Fibroblast of mammary gland (primary cell): ENCODE results near the gene TMEM151A.

Experiments used
- DNase-seq: peaks from one replicate; pipeline ENCODE4 v3.0.0-alpha.2; 2010; ENCODE audit warnings: low read depth
- H3K4me3 ChIP-seq: 2 replicates; pipeline ENCODE4 v1.5.1; 2011; ENCODE audit warnings: low read depth, mild to moderate bottlenecking, low read length, moderate library complexity; ENCODE audit not compliant: control insufficient read depth
- TF ChIP-seq, protein P1 (sequence below): conservative IDR thresholded peaks from 2 replicates; pipeline ENCODE4 v1.5.1; 2011; ENCODE audit warnings: low read depth, low read length, inconsistent platforms; ENCODE audit not compliant: control insufficient read depth, insufficient read depth

TMEM151A gene

GRCh38 chr11:66282468-66283455, 8.9 kb upstream of the TMEM151A start:
- peak; percentile 91 for DNase-seq
- TF ChIP-seq, protein P1, sequence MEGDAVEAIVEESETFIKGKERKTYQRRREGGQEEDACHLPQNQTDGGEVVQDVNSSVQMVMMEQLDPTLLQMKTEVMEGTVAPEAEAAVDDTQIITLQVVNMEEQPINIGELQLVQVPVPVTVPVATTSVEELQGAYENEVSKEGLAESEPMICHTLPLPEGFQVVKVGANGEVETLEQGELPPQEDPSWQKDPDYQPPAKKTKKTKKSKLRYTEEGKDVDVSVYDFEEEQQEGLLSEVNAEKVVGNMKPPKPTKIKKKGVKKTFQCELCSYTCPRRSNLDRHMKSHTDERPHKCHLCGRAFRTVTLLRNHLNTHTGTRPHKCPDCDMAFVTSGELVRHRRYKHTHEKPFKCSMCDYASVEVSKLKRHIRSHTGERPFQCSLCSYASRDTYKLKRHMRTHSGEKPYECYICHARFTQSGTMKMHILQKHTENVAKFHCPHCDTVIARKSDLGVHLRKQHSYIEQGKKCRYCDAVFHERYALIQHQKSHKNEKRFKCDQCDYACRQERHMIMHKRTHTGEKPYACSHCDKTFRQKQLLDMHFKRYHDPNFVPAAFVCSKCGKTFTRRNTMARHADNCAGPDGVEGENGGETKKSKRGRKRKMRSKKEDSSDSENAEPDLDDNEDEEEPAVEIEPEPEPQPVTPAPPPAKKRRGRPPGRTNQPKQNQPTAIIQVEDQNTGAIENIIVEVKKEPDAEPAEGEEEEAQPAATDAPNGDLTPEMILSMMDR: peak; percentile 75
- no peak overlapping the region for H3K4me3 ChIP-seq

- DNase-seq: no peak
- TF ChIP-seq, protein P1: no peak
- no peak overlapping the region for H3K4me3 ChIP-seq
Measured at GRCh38 chr11:66283461-66284105, 8.1 kb upstream of the TMEM151A start.

GRCh38 chr11:66284526-66285078, 7.1 kb upstream of the TMEM151A start:
- no peak for DNase-seq
- TF ChIP-seq, protein P1: no peak

GRCh38 chr11:66285250-66285947, 6.3 kb upstream of the TMEM151A start:
- TF ChIP-seq, protein P1: no peak
- no peak overlapping the region for H3K4me3 ChIP-seq
- no peak for DNase-seq

More at GRCh38 chr11:66284526-66285078, 7.1 kb upstream of the TMEM151A start:
- no peak overlapping the region for H3K4me3 ChIP-seq

DNA sequence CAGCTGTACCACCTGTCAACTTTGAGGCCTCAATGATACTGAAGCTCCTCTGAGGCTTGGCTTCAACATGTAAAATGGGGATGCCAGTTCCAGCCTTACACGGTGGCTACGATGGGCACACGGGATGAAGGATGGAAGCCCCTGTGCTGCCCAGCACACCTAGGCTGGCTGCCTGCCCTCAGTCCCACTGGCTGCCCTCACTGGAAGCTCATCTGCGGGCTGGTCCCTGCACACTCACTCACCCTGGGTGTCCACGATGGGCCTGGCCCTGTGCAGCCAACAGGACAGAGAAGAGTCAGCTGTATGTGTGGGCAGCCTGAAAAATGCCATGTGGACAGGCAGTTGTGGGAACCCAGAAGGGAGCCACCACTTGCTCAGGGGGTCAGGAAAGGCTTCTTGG, 5.0 kb upstream of the TMEM151A start:
- no peak for DNase-seq
- TF ChIP-seq, protein P1: no peak
- no peak overlapping the region for H3K4me3 ChIP-seq

GRCh38 chr11:66287211-66287888, 4.3 kb upstream of the TMEM151A start:
- DNase-seq: no peak
- H3K4me3 ChIP-seq: peak overlapping the region; percentile 89

More at GRCh38 chr11:66287211-66287888, 4.3 kb upstream of the TMEM151A start:
- TF ChIP-seq, protein P1: no peak
